ENCODE results near the gene LIN7A. TPM values are rescaled to one million over a fixed set of nuclear protein-coding genes. Genes with fewer than 3 reads are reported as not detected.

Gene LIN7A
- total RNA-seq, 4 donors from 2014 or later = 7.4 to 31.0 (median 9.0) TPM

- DNase-seq = no peak
- no peaks in the 10 kb centered on the region for H3K9me3 ChIP-seq
- no peaks in the 10 kb centered on the region for H3K27me3 ChIP-seq
- no peak for TF ChIP-seq EP300 (IDR thresholded peaks at IDR 0.05; ENCODE audit: low read depth)
- no peak for TF ChIP-seq CTCF (IDR thresholded peaks at IDR 0.05)
- no peak for TF ChIP-seq POLR2AphosphoS5 (IDR thresholded peaks at IDR 0.05)
- no peak for TF ChIP-seq POLR2A (IDR thresholded peaks at IDR 0.05)
- H3K4me3 ChIP-seq = no peak overlapping the region
- intact Hi-C loops (cut with DNase I; ENCODE audit: low total_unique reads) = no loop called here
- no peak overlapping the region for H3K27ac ChIP-seq
- no peaks in the 10 kb centered on the region for H3K36me3 ChIP-seq
- in situ Hi-C loops (cut with MboI; ENCODE audit: low pct_ligation_motif_present in 1 of 4, low pct_unique_long_range_greater_than_20kb in 1 of 4, low sequenced_read_pairs in 3 of 4) = no loop called here
- H3K4me1 ChIP-seq = no peaks in the 10 kb centered on the region
Observed at GRCh38 chr12:80849337-80849736, 88.4 kb downstream of the LIN7A start.

DNA sequence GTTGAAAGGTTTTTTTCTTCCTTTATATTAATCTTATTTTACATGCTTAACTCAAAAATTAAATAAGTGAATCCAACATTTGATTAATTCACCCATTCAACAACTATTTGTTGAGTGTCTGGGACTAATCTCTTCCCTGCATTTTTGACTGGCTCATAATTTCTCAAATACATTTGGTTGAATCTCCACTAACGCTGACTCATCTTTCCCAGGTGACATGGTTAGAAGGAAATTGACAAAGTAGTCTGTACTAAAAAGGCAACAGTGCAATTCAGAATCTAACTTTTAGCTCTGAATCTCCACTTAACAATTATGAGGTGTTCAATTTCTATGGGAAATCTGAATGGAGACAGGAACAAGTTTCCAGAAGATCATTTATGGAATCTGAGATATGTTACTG lies 88.9 kb downstream of the LIN7A start:
- in situ Hi-C loops (cut with MboI; ENCODE audit: low pct_ligation_motif_present in 1 of 4, low pct_unique_long_range_greater_than_20kb in 1 of 4, low sequenced_read_pairs in 3 of 4) = no loop called here
- no peak for TF ChIP-seq POLR2A (IDR thresholded peaks at IDR 0.05)
- TF ChIP-seq EP300 (IDR thresholded peaks at IDR 0.05; ENCODE audit: low read depth) = no peak
- TF ChIP-seq CTCF (IDR thresholded peaks at IDR 0.05) = no peak
- TF ChIP-seq POLR2AphosphoS5 (IDR thresholded peaks at IDR 0.05) = no peak
- no peaks in the 10 kb centered on the region for H3K9me3 ChIP-seq
- no peak overlapping the region for H3K4me3 ChIP-seq
- no peak for DNase-seq
- no peaks in the 10 kb centered on the region for H3K4me1 ChIP-seq
- no peaks in the 10 kb centered on the region for H3K27me3 ChIP-seq
- 79 to 92% methylated on average over 1 of the region's 1 CpG for WGBS, 2 donors (ENCODE audit: low coverage in 1 of 2)
- no peak overlapping the region for H3K27ac ChIP-seq
- intact Hi-C loops (cut with DNase I; ENCODE audit: low total_unique reads) = no loop called here
- H3K36me3 ChIP-seq = no peaks in the 10 kb centered on the region

DNA sequence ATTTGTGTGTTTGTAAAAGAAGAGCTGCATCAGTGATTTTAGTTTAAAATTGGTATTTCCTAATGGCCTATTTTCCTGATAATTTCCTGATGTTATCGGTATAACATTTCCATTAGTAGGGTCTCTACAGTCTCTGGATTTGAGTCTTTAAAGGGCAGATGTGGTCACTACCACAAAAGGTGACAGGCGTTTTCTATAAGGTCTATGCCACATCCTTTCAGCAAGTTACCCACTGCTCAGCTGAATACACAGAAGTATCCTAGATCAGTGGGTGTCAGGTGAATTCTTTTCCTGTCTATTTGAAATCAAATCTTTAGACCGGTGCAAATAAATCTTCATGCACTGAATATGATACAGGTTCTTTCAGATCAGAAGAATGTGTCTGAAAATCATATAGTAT lies 90.2 kb downstream of the LIN7A start:
- no peaks in the 10 kb centered on the region for H3K36me3 ChIP-seq
- in situ Hi-C loops (cut with MboI; ENCODE audit: low pct_ligation_motif_present in 1 of 4, low pct_unique_long_range_greater_than_20kb in 1 of 4, low sequenced_read_pairs in 3 of 4) (no loop called here), intact Hi-C loops (cut with DNase I; ENCODE audit: low total_unique reads) (no loop called here)
- WGBS, 2 donors (ENCODE audit: low coverage in 1 of 2) = 85 to 87% methylated on average over 3 of the region's 3 CpGs
- no peaks in the 10 kb centered on the region for H3K4me1 ChIP-seq
- H3K27ac ChIP-seq = no peak overlapping the region
- no peak for TF ChIP-seq CTCF (IDR thresholded peaks at IDR 0.05)
- TF ChIP-seq POLR2AphosphoS5 (IDR thresholded peaks at IDR 0.05) = no peak
- no peak for TF ChIP-seq POLR2A (IDR thresholded peaks at IDR 0.05)
- TF ChIP-seq EP300 (IDR thresholded peaks at IDR 0.05; ENCODE audit: low read depth) = no peak
- no peaks in the 10 kb centered on the region for H3K9me3 ChIP-seq
- no peak for DNase-seq
- no peak overlapping the region for H3K4me3 ChIP-seq
- H3K27me3 ChIP-seq = no peaks in the 10 kb centered on the region

- Histone ChIP-seq H3K4me3 (no peak overlapping the region), H3K27me3 (no peaks in the 10 kb centered on the region), H3K4me1 (no peaks in the 10 kb centered on the region), H3K9me3 (no peaks in the 10 kb centered on the region), H3K36me3 (no peaks in the 10 kb centered on the region), H3K27ac (no peak overlapping the region)
- intact Hi-C loops (cut with DNase I; ENCODE audit: low total_unique reads) = no loop called here
- WGBS, 2 donors (ENCODE audit: low coverage in 1 of 2) = 62 to 63% methylated on average over 2 of the region's 2 CpGs
- in situ Hi-C loops (cut with MboI; ENCODE audit: low pct_ligation_motif_present in 1 of 4, low pct_unique_long_range_greater_than_20kb in 1 of 4, low sequenced_read_pairs in 3 of 4) = no loop called here
- DNase-seq = no peak
- TF ChIP-seq EP300 (IDR thresholded peaks at IDR 0.05; ENCODE audit: low read depth) (no peak), POLR2AphosphoS5 (IDR thresholded peaks at IDR 0.05) (no peak), CTCF (IDR thresholded peaks at IDR 0.05) (no peak), POLR2A (IDR thresholded peaks at IDR 0.05) (no peak)
Observed at GRCh38 chr12:80846952-80847351, 90.8 kb downstream of the LIN7A start.

Measured in transverse colon (tissue), 4 donors.